ENCODE measurements around the gene PIWIL4.
"Not testable (repeated sequence)": the region's sequence is repeated elsewhere in the genome, so short reads cannot be mapped to it uniquely, and the experiment has no call there.

PIWIL4 gene

DNA sequence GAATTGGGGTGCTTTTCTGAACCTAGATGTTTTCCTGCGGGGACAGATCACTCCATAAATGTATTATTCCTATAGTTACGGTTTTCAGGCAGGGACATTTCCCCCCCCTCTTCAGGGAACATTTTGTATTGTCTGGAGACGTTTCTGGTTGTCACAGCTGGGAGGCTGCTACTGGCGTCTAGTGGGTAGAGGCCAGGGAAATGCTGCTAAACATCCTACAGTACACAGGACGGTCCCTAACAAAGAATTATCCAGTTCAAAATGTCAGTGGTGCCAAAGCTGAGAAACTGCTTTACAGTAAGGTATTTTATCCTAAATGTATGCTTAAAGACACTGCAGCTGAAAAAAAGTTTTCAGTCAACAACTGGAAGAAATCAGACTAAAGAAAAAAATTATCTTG lies 19.4 kb downstream of the PIWIL4 start:
- no peak for DNase-seq

DNA sequence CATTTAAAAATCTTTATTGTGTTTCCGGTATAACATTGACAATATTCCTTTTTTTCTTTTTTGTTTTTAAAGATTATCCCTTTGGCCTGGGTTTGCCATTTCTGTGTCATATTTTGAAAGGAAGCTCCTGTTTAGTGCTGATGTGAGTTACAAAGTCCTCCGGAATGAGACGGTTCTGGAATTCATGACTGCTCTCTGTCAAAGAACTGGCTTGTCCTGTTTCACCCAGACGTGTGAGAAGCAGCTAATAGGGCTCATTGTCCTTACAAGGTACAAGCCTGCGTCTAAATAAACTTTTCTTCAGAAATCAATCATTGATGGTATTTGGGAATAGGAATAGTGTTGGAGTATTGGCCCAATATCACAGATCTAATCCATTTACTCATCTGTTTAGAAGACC lies 19.8 kb downstream of the PIWIL4 start:
- DNase-seq = no peak

DNA sequence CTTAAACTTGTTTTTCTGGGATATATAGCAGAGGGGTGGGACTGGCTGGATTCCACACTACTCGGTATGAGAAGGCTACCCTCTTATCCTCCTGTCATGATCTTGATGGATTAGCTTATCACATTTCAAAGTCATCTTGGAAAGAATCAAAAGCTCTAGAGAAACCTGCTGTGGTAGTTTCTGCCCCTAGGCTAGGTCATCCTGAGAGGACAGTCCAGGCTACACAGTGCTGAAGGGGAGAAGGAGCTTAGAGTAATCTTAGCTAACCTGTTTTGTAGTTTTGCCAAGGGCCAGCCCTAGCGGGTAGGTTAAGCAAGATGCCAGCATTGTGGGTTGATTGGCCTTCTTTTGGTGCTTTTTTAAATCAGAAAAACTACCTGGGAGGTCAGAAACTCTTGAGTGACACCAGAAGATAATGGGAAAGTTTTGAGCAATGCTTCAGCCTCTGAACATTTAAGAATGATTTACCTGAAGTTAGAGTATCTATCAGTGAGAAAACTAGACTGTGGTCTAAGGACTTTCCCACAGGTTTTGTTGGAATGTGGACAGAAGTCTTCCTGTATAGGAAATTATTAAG lies 21.3 kb downstream of the PIWIL4 start:
- DNase-seq = no peak

DNA sequence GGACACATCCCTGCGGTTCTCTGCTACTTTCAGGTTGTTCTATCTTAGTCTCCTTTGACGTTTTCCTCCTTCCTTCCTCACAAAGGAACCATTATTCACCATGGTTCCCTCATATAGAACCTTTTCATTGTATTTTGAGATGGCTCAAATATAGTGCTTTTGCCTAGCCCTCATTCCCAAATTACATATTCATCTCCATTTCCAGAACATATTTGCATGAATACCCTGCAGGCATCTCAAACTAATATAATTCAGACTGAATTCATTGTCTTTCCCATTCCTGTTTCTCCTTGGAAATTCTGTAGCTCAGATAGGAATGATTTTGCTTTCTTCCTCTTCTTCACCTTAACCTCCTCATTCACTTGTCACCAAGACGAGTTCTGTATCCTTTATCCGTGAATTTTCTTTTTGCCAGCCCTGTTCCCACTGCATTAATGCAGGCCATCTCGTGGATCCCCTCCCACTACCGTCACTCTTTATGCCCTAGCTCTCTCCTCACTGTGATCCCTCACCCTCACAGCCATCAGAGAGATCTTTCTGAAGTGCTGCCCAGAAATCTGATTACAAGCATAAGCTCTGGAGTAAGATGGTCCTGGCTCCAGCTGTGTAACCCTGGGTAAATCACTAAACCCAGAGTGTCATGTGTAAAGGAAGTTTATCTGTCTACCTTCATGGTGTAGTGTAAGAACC lies 23.3 kb downstream of the PIWIL4 start:
- DNase-seq = no peak

DNA sequence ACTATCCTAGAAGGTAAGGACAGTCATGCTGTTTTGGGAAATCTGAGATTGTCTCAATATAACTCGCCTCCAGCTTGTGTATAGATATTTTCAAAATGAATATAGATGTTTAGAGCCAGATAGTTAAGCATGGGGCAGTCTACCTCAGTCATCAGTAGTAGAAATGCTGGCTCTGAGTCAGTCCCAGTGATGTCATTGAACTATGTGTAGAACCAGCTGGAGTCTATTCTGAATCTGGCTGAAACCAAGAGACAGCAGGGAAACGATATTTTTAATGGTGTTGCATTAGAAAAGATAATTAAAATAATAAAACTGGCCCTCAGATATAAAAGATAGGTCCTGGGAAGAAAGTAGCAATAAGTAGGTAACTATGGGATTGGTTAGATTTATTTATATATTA lies 25.9 kb downstream of the PIWIL4 start:
- DNase-seq = no peak

DNA sequence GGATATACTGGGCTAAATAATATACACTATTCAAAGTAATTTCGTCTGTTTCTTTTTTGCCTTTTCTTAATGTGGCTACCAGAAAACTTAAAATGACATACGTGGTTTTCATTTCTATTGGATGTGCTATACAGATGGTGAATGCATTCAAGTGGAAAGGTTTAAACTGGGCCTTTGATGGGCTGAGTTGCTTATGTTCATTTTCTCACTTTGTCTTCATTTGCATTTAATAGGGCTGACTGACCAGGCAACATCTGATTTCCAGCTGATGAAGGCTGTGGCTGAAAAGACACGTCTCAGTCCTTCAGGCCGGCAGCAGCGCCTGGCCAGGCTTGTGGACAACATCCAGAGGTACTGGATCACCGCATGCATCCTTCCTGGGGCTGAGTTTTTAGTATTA lies 27.9 kb downstream of the PIWIL4 start:
- DNase-seq = no peak

DNA sequence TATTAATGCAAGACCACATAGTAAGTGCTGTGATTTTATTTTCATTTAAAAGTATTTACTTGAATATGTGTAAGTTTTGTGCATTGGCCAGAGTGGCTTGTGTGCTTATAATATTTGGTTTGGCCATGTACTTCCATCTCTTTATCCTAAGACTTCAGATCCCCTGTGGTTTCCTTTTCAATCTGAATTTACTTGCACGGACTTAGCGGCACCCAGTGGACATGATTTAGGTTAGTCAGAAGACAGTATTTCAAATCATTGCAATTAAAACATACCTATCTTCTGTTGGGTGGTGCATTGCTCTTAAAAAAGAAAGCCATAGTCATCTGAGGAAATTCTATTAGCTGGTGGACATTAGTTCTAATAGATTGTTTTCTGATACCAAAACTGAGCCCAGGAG lies 30.7 kb downstream of the PIWIL4 start:
- DNase-seq = no peak

DNA sequence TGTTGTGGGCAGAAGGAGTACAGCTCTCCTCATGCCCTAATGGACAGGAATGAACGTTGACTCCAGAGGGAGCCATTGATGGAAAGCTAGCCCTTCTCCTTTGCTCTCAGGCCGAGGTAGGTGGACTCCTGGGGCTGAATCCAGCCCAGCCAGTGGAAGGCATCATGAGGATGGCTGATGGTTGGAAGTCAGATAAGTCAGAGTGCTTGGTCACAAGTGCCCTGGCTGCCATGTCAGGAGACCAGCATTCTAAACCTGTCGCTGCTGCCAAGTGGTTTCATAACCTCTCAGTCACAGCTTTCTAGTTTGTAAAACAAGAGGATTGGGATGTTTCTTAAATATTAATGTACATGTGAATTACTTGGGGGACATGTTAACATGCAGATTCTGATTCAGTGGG lies 32.3 kb downstream of the PIWIL4 start:
- DNase-seq = no peak

DNA sequence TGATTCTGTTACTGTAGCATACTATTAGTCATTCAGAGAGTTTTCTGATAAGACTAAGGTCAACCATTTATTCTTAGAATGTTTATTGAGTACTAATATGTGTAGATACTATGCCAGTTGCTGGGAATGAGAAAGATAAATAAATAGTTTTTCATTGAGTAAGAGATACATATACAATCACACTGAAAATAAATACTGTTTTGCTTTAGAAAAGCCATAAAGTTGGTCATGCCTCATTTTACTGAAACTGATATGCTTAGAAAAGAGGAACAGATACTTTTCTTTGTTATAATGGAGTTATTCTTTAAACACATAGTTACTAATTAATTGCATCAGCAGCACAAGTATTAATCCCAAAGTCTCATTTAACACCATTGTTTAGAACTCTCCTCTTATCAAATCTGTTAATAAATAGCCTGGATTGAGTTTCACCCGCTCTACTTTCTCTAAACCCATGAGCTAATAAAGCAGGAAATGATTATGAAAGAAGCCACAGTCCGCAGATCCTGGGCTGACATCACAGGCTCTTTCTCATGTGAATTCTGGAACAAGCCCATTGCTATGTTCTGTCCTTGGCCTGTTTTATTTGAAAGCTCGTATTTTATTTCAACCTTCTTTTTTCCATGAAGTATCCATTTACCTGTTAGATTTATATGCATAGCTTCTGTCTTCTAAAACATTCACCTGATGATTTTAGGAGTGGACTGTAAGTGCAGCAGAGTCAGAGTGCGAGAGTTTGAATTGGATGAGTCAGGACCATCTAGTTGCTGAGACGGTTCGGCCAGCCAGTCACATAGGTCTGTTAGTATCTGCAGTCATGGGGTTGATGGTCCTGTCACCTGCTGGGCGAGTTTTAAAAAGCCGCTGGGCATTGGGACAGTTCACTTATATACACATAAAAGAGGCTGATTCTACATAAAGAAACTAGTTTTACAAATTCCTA lies 35.5 kb downstream of the PIWIL4 start:
- DNase-seq = no peak

DNA sequence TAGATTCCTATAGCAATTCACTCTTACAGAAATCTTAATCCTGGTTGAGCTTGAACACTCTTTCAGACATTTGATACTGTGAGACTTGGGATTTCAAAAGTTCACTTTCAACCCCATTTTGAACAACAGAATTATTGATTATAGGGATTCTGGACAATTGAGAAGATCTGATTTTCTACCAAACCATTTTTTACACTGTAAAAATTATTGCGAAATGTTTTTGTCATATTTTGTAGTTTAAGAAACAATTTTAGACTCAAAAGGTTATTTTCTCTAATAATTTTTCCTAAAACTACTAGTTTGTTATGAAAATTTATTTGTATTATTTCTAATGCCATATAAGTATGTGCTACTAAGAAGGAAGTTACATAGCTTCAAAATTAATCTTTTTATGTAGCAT lies 36.4 kb downstream of the PIWIL4 start:
- no peak for DNase-seq

DNA sequence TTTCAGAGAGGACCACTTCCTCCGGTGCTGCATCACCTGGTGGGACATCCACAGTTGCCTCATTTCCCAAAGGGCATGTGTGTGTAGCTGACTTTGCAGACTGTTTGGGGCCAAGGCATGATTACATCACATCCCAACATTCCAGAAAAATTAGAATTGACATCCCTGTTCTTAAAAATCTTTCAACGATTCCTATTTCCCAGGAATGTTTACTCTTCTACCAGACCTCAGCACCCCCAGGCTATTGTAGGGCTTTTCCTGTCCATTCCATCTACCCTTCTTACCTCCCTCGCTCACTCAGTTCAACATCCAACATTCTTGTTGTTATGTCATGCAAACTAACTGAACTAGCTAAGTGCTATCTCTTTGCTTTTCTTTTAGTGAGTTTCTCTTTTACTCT lies 37.3 kb downstream of the PIWIL4 start:
- no peak for DNase-seq

DNA sequence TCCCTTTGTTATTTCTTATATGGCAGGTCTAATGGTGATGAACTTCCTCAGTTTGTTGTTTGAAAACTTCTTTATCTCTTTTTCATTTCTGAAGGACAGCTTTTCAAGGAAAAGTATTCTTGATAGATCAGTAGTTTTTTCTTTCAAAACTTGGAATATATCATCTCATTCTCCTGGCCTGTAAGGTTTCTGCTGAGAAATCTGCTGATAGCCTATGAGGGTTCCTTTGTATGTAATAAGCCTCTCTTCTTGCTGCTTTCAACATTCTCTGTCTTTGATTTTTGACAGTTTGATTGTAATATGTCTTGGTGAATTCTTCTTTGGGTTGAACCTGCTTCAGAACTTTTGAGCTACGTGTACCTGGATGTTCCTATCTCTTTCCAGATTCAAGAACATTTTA lies 46.0 kb downstream of the PIWIL4 start:
- DNase-seq = no peak

DNA sequence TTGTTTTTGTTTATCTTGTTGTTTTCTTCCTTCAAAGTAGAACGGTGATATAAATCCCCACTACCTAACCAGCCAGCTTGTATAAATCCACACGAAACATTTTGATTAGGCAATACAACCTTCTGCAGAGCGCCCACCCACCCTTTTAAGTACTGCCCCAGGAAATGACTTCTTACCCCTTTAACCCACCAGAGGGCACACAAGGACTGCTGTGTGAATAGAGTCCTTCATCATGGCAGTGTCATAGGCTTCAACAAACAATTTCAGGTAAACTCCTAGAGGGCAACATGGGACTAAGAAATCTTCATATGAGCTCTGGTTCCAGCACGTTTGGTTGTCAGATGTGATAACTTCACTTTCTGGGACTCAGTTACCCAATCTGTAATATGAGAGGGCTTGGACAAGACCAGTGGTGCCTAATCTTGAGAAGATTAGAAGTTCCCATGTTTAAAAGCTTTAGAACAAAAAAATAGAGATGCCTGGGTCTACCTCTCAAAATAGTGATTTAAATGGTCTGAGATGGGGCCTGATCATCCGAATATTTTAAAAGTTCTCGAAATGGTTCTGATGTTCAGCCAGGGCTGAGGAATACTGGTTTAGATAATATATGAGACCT lies 56.1 kb downstream of the PIWIL4 start:
- DNase-seq = peak in 1 of 5 experiments; percentile 52

DNA sequence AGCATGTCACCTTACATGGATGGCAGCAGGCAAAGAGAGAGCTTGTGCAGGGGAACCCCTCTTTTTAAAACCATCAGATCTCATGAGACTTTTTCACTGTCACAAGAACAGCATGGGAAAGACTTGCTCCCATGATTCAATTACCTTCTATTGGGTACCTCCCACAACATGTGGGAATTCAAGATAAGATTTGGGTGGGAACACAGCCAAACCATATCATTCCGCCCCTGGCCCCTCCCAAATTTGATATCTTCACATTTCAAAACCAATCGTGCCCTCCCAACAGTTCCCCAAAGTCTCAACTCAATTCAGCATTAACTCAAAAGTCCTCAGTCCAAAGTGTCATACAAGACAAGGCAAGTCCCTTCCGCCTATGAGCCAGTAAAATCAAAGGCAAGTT lies 58.3 kb downstream of the PIWIL4 start:
- not testable (repeated sequence) for DNase-seq

DNA sequence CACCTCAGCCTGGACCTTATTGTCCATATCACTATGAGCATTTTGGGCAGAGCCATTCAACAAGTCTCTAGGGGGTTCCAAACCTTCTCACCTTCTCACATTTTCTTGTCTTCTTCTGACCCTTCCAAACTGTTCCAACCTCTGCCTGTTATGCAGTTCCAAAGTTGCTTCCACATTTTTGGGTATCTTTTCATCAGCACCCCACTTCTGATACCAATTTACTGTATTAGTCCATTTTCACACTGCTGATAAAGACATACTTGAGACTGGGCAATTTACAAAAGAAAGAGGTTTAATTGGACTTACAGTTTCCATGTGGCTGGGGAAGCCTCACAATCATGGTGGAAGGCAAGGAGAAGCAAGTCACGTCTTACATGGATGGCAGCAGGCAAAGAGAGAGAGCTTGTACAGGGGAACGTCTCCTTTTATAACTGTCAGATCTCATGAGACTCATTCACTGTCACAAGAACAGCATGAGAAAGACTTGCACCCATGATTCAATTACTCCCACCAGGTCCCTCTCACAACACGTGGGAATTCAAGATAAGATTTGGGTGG lies 59.9 kb downstream of the PIWIL4 start:
- not testable (repeated sequence) for DNase-seq

DNA sequence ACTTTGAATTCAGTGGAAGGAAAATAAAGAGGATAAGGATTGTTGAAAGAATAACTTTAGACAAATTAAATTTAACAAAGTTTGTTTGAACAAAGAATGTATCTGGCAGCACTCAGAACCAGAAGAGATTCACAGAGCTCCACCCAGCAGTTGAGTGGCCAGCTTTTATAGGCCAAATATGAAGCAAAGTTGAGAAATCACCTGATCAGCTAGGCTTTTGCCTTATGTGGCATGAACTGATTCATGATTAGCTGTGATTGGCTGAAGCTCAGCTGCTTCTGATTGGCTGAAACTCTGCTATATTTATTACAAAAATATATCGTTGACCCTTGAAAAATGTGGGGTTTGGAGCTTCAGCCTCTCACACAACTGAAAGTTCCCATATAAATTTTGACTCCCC lies 62.6 kb downstream of the PIWIL4 start:
- DNase-seq = no peak

DNA sequence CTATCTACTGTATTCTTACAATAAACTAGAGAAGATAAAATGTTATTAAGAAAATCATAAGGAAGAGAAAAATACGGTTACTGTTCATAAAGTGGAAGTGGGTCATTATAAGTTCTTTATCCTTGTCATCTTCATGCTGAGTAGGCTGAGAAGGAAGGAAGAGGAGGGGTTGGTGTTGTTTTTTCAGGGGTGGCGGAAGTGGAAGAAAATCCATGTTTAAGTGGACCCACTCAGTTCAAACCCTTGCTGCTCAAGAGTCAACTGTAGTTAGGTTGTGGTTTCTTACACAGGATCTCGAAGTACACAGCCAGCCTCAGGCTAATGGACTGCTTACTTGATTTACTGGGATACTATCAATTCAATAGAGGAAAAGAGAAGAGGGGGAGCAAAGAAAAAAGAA lies 63.1 kb downstream of the PIWIL4 start:
- no peak for DNase-seq

DNA sequence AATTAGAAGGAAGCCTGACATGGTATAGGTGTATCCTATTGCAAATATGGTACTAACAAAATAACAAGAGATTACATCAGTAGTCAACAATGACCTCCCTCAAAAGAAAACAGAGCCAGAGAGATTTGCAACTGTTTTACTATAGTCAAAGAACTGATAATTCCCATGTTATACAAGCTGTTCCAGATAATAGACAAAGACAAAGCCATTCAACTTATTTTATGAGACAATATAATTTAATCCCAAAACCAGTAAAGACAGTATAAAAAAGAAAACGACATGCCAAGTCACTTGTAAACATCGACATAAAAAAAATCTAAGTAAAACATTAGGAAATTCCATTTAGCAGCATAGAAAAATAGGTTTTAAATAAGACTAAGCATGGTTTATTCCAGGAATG lies 65.2 kb downstream of the PIWIL4 start:
- no peak for DNase-seq

DNA sequence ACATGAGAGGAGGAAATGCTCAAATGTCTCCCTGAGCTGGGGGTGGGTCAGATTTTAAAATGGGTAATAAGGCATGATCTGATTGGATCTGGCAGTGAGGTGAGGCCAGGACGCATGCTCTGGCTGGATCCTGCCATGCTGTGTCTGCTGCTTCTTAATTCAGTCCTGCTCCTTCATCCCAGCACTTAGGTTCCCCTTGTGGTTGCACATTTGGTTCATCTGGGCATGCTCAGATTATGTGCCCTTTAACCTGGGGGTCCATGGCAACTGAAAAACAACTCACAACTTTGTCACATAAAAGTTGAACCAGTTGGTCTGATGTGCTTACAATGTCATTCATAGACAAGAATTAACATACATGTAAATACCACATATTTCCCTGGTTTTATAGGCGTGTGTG lies 67.9 kb downstream of the PIWIL4 start:
- DNase-seq = no peak

DNA sequence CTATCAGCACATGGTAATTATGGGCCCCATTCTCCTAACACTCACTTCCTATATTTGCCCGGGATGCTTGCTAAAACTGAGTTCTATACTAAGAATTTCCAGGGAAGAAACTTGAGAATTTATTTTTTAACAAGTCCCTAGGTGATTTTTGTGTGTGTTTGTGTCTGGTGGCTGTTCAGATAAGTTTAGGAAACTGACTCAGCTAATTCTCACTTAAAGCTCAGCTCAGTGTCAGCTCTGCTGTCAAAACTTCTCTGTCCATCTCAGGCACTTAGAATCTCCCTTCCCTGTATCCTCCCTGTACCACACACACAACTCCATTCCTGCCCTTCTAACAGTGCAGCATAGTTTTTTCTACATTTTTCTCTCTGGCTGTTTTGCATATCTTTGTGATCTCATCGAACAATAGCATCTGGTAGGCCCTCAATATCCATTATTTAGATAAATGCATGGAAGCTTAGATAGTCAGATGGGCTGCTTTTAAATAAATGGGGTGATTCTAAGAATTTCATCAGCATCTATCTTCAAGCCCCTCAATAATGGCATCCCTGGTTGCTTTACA lies 69.3 kb downstream of the PIWIL4 start:
- no peak for DNase-seq

DNA sequence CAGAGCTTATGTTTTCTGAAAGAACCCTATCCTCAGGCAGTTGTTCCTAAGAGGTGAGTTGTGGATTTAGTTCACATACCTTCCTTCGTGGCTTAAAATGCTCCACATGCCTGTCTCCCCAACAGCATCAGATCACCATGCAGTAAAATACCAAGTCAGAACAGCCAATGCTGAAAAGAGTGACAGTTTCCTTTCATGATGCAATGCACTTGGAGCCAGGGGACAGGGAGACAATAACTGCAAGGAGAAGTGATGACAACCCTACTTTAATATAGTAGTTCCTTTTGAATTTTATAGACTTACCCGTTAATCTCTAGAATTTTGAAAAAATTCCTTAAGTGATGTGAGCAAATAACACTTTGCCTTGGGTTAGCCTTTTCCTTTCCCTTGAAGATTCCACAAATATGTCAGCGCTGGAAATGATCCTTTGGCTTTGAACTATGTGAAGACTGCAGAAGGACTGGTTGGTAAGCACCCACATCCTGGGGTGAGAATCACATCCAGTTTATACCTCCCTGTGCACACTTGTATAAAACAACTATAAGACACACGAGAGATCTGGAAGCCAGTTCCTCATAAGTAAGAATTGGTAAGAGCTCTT lies 71.2 kb downstream of the PIWIL4 start:
- DNase-seq = peak in 1 of 5 experiments; percentile 7

DNA sequence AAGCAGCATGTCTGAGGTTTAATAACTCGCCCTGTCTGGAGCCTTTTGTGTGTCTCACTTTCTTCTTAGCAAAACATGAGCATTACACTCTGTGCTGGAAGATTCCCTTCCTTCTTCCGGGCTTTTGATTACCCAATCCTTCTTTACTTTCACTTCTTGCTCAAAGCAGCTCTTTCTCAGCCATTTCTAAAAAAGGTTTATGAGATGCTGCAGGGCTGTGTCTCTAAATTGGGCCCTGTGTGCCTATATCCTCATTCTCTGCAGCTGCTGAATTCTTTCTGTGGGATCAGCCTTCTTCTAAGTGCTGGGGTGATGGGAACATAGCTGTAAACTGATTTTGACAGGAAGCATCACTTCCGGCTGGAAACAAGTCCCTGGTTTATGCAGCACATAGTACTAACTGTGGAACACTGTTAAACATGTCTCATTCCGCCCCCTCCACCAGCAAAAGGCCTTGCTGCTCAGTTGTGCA lies 71.8 kb downstream of the PIWIL4 start:
- no peak for DNase-seq

Data from T-helper 2 cell (primary cell).